ENCODE results near the gene SYT14. TPM values are rescaled to one million over a fixed set of nuclear protein-coding genes. Genes with fewer than 3 reads are reported as not detected.

SYT14 gene
- total RNA-seq, 1 donor from 2014 or later = 0.03 TPM

- no peak for DNase-seq
- Histone ChIP-seq H3K9me3 (no peaks in the 10 kb centered on the region), H3K36me3 (no peaks in the 10 kb centered on the region), H3K4me3 (no peak overlapping the region), H3K27ac (no peak overlapping the region), H3K27me3 (no peaks in the 10 kb centered on the region), H3K4me1 (no peaks in the 10 kb centered on the region)
- TF ChIP-seq, protein P1, sequence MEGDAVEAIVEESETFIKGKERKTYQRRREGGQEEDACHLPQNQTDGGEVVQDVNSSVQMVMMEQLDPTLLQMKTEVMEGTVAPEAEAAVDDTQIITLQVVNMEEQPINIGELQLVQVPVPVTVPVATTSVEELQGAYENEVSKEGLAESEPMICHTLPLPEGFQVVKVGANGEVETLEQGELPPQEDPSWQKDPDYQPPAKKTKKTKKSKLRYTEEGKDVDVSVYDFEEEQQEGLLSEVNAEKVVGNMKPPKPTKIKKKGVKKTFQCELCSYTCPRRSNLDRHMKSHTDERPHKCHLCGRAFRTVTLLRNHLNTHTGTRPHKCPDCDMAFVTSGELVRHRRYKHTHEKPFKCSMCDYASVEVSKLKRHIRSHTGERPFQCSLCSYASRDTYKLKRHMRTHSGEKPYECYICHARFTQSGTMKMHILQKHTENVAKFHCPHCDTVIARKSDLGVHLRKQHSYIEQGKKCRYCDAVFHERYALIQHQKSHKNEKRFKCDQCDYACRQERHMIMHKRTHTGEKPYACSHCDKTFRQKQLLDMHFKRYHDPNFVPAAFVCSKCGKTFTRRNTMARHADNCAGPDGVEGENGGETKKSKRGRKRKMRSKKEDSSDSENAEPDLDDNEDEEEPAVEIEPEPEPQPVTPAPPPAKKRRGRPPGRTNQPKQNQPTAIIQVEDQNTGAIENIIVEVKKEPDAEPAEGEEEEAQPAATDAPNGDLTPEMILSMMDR (IDR thresholded peaks at IDR 0.05) = no peak
- no peak for ATAC-seq
- intact Hi-C loops (cut with DNase I) = no loop called here
Observed at GRCh38 chr1:210117681-210118170, 179.7 kb downstream of the SYT14 start.

DNA sequence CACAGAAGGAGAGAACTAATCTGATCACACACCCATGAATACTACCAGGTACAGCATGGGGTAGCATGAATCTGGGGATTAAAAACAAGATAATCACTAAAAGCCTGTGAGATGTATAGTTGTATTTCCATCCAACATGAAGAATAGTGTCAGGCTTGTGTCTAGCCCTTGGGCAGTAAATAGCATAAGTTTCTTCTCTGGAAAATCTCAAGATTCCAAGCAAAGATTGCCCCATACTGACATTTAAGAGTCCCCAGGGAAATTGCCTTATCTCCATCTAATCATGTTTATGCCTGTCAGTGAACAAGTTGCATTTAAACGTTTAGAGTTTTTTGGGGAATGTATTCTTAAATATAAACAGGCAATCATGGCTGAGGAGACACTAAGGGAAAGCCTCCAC lies 185.4 kb downstream of the SYT14 start:
- Histone ChIP-seq H3K9me3 (no peaks in the 10 kb centered on the region), H3K36me3 (no peaks in the 10 kb centered on the region), H3K27me3 (no peaks in the 10 kb centered on the region), H3K4me1 (no peaks in the 10 kb centered on the region), H3K27ac (no peak overlapping the region), H3K4me3 (no peak overlapping the region)
- TF ChIP-seq, protein P1 (IDR thresholded peaks at IDR 0.05) = no peak
- intact Hi-C loops (cut with DNase I) = no loop called here
- ATAC-seq = no peak
- DNase-seq = no peak

DNA sequence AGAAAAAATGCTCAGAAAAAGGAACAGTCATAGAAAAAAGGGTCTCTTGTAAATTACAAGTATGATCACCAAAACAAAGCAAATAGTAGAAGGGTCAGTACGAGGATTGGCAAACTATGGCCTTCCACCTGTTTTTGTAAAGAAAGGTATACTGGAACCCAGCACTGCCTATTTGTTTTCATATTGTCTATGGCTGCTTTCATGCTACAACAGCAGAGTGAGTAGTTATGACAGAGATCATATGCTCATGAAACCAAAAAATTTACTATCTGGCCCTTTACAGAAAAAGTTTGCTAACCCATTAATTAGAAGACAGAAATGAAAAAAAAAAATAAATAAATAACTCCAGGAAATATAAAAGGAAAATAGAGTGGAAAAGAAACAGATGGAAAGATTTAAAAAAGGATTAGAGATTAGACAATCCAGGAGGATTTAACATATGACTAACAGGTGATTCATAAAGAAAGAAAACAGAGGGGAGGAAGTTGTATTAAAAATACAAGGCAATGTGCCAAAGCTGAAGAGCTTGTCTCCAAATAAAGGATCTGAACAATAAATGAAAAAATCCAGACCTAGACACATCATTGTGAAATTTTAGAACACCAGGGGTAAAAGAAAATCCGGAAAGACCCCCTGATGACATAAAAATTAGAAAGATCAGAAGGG lies 186.0 kb downstream of the SYT14 start:
- H3K27ac ChIP-seq = no peak overlapping the region
- no peaks in the 10 kb centered on the region for H3K27me3 ChIP-seq
- TF ChIP-seq, protein P1 (IDR thresholded peaks at IDR 0.05) = no peak
- no peaks in the 10 kb centered on the region for H3K36me3 ChIP-seq
- intact Hi-C loops (cut with DNase I) = no loop called here
- DNase-seq = no peak
- H3K9me3 ChIP-seq = no peaks in the 10 kb centered on the region
- ATAC-seq = no peak
- H3K4me3 ChIP-seq = no peak overlapping the region
- H3K4me1 ChIP-seq = no peaks in the 10 kb centered on the region

DNA sequence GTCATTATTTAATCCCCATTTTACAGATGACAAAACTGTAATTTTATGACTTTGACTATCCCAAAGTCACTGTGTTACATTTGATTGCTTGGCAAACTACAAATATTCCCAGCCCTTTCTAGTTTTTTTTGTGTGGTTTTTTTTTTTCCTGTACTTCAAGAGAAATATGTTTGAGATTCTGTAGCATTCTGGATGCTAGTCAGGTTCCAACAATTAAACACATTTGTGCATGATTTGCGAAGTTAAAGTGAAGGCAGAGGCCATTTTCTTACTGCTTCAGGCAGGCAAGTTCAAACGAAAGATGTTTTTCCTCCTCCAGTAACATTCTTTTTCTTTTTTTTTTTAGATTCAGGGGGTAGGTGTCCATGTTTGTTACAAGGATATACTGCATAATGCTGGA lies 186.7 kb downstream of the SYT14 start:
- intact Hi-C loops (cut with DNase I) = no loop called here
- H3K4me1 ChIP-seq = no peaks in the 10 kb centered on the region
- no peaks in the 10 kb centered on the region for H3K27me3 ChIP-seq
- H3K36me3 ChIP-seq = no peaks in the 10 kb centered on the region
- no peak overlapping the region for H3K27ac ChIP-seq
- TF ChIP-seq, protein P1 (IDR thresholded peaks at IDR 0.05) = no peak
- no peak overlapping the region for H3K4me3 ChIP-seq
- DNase-seq (no peak), ATAC-seq (no peak)
- H3K9me3 ChIP-seq = no peaks in the 10 kb centered on the region

- no peaks in the 10 kb centered on the region for H3K27me3 ChIP-seq
- no peak overlapping the region for H3K4me3 ChIP-seq
- no peak for DNase-seq
- H3K9me3 ChIP-seq = no peaks in the 10 kb centered on the region
- intact Hi-C loops (cut with DNase I) = no loop called here
- ATAC-seq = no peak
- no peaks in the 10 kb centered on the region for H3K4me1 ChIP-seq
- H3K27ac ChIP-seq = no peak overlapping the region
- no peaks in the 10 kb centered on the region for H3K36me3 ChIP-seq
- TF ChIP-seq, protein P1 (IDR thresholded peaks at IDR 0.05) = no peak
Observed at GRCh38 chr1:210125143-210125542, 187.1 kb downstream of the SYT14 start.

Measured in upper lobe of right lung (tissue), 1 donor.